Epithelial cell of proximal tubule (primary cell): ENCODE measurements around the gene SLC25A1. TPM values are rescaled to one million over a fixed set of nuclear protein-coding genes. Genes with fewer than 3 reads are reported as not detected.

Source experiments
- DNase-seq: peaks from one replicate; pipeline ENCODE4 v3.0.0-alpha.2; 2011; ENCODE audit warnings: low read depth
- H3K4me3 ChIP-seq: 2 replicates; pipeline ENCODE4 v1.5.1; 2011; ENCODE audit warnings: low read depth, mild to moderate bottlenecking, low read length
- total RNA-seq: library from RNA; depleted of rRNA; stranded (reverse); fragments of >200 nt; gene quantifications from 2 replicates; pipeline ENCODE4 v1.2.3, GENCODE V29; 2015
- TF ChIP-seq, protein P1 (sequence below): conservative IDR thresholded peaks from 2 replicates; pipeline ENCODE4 v1.5.1; 2012; ENCODE audit warnings: low read depth, mild to moderate bottlenecking, low read length

Gene SLC25A1
- total RNA-seq, 1 donor from 2014 or later = 168 TPM

DNA sequence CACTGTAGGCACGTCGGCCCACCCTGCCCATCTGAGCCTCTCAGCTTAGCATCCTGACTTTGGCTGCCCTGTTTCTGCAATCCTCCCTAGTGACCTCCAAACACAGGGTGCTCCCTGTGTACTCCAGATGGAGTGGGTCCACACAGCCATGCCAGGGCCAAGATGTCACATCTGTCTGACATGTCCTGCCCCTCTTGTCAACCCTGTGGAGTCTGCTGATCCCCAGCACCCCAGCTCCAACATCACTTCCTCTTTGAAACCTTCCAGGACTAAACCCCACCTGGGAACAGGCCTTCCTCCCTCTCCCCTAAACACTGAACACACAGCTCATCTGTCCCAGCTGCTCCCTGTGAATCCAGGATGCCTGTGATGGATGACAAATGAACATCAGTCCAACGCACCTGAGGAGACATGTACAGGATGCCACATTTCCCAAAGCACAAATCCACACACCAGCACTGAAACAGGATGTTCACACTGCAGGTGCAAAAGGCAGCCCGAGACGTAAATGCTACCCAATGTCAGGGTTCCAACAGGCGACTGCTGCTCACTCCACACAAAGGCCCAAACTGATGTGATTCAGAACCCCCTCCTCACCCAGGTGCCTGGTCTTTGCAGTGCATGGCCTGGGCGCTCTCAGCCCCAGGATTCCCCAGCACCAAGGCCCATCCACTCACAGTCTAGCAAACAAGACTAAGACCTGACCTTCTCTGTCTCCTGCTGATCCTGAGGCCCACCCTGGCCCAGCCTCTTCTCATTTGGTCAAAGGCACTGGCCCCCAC is 49.4 kb downstream of the SLC25A1 start:
- DNase-seq = no peak
- no peak overlapping the region for H3K4me3 ChIP-seq
- TF ChIP-seq, protein P1, sequence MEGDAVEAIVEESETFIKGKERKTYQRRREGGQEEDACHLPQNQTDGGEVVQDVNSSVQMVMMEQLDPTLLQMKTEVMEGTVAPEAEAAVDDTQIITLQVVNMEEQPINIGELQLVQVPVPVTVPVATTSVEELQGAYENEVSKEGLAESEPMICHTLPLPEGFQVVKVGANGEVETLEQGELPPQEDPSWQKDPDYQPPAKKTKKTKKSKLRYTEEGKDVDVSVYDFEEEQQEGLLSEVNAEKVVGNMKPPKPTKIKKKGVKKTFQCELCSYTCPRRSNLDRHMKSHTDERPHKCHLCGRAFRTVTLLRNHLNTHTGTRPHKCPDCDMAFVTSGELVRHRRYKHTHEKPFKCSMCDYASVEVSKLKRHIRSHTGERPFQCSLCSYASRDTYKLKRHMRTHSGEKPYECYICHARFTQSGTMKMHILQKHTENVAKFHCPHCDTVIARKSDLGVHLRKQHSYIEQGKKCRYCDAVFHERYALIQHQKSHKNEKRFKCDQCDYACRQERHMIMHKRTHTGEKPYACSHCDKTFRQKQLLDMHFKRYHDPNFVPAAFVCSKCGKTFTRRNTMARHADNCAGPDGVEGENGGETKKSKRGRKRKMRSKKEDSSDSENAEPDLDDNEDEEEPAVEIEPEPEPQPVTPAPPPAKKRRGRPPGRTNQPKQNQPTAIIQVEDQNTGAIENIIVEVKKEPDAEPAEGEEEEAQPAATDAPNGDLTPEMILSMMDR = no peak

DNA sequence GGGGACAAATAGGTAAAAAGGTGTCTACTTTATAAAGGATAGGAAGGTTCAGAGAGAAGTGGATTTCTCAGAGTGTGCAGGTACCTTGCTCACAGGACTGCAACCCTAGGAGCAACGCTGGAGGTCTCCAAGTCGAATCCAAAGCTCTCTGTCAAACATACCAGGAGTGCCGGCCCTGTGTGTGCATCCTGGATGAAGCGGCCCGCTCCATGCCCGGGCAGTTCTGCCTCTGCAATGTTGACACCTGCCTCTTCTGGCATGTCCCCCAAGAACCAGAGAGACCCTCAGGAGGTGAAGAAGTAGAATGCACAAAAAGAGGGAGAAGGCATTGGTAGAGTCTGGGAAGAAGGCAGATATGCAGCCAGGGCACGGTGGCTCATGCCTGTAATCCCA is 50.5 kb downstream of the SLC25A1 start:
- DNase-seq = no peak
- H3K4me3 ChIP-seq = no peak overlapping the region
- TF ChIP-seq, protein P1 = no peak

DNA sequence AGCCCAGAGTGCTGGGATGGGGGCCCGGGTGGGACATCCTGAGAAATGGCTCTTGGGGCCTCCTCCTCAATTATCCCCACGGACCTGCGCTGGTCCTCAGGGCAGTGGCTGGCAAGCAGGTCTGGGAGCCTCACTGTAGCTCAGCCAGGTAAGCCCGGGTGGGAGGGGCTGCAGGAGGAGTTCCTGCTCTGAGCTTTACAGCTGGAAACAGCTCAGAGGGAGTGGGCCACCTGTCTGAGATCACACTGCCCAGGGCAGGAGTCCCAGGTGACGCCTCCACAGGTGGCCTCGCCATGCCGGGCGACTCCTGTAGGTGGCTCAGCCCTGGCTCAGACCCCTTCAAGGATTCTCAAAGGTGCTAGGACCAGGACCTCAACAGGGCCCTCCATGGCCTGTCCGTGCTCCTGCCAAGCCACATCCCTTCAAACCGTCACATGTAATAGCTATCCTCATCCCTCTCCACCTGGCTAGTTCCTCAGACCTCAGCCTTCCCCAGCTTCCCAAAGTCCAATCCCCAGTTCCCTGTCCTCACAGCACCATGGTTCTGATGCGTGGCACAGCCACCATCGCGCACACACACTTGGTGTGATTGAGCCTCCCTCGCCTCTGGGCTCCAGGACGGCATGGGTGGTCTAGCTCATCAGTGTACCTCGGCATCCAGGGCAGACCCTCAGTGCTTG is 51.1 kb downstream of the SLC25A1 start:
- TF ChIP-seq, protein P1 = no peak
- no peak for DNase-seq

DNA sequence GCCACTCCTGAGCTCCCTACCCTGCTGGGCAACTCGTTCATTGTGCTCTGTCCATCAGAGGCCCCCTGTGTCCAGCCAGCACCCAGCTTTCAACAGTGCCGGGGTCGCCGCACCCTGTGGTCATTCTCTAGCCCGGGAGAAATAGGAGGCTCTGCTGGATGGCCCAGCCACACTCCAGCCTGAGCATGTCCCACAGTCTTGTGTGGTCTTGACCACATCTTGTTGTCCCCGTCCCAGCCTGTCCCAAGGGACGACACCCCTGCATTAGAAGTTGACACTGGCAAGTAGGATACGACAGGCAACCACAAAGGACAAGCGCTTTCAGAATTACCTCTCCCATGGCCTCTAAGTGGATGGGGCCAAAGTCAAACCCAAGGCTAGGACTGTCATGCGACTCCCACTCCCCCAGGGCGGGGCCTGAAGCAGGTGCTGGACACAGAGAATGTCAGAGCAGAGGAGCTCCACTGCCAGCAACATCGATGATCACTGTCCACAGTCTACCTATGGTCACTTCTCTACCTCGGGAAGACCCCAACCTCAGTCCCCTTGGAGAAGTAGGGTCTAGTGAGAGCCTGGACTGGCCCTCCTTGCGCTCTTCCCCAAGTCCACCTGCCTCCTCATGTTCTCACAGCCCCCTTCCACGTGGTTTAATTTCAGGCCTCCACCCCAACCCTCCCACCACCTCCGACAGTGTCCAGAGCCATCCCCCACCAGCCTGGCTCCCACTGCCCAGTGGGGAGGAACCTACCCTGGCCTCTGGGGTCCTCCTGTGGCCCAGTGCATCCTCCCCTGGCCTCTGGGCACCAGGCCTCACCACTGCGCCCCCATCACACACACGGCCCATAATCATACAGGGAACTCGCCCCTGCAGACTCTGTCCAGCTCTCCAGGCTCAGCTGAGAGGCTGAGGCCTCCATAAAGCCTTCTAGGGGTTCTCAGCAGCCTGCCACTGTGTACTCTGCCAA is 51.9 kb downstream of the SLC25A1 start:
- no peak for DNase-seq
- TF ChIP-seq, protein P1 = no peak

More for the DNA sequence above, 51.1 kb downstream of the SLC25A1 start:
- H3K4me3 ChIP-seq = no peak overlapping the region

More for the DNA sequence above, 51.9 kb downstream of the SLC25A1 start:
- no peak overlapping the region for H3K4me3 ChIP-seq

Other genes with a start within 250 kb of the SLC25A1 start
- 1.2 and 2.1 TPM in 2 replicates for gene PRODH, start 242.4 kb downstream of the SLC25A1 start, total RNA-seq
- gene DGCR2, start 56.3 kb downstream of the SLC25A1 start, total RNA-seq = 44.8 and 51.7 TPM in 2 replicates
- gene TSSK2, start 47.4 kb downstream of the SLC25A1 start, total RNA-seq = not detected in 2 replicates
- gene ESS2, start 34.1 kb downstream of the SLC25A1 start, total RNA-seq = 17.5 and 25.7 TPM in 2 replicates
- gene GSC2, start 28.4 kb downstream of the SLC25A1 start, total RNA-seq = not detected in 2 replicates
- 4.3 and 5.3 TPM in 2 replicates for gene CLTCL1, start 113.0 kb upstream of the SLC25A1 start, total RNA-seq